Liver (tissue), 9 donors: ENCODE data around the gene MYL10. TPM values are rescaled to one million over a fixed set of nuclear protein-coding genes. Genes with fewer than 3 reads are reported as not detected.

Source experiments
- DNase-seq: peaks from one replicate; pipeline ENCODE4 v3.0.0-alpha.2; 2017; ENCODE audit warnings: low spot score
- H3K27ac ChIP-seq, 2 donors: one replicate each; pipeline ENCODE4 v1.7.0; 2013; ENCODE audit warnings: inconsistent platforms in 2 of 2, low read length in 2 of 2, control low read depth in 1 of 2, low read depth in 1 of 2, mild to moderate bottlenecking in 1 of 2
- H3K27me3 ChIP-seq, 4 donors: one replicate each; pipeline versions ENCODE4 v1.6.1 to v1.7.0; 2013; ENCODE audit warnings: low read length in 3 of 4, inconsistent platforms in 1 of 4, mild to moderate bottlenecking in 1 of 4, moderate library complexity in 1 of 4; ENCODE audit not compliant: control insufficient read depth in 4 of 4, insufficient read depth in 4 of 4
- H3K36me3 ChIP-seq, 4 donors: one replicate each; pipeline versions ENCODE4 v1.6.1 to v1.7.0; 2013; ENCODE audit warnings: low read length in 3 of 4, mild to moderate bottlenecking in 3 of 4, low read depth in 1 of 4, moderate library complexity in 1 of 4; ENCODE audit not compliant: control insufficient read depth in 4 of 4, insufficient read depth in 3 of 4
- H3K4me1 ChIP-seq, 4 donors: one replicate each; pipeline versions ENCODE4 v1.6.1 to v1.7.0; 2013; ENCODE audit warnings: low read length in 3 of 4, mild to moderate bottlenecking in 3 of 4, moderate library complexity in 1 of 4; ENCODE audit not compliant: control insufficient read depth in 4 of 4, insufficient read depth in 4 of 4
- H3K4me3 ChIP-seq, 3 donors: one replicate each; pipeline versions ENCODE4 v1.6.1 to v1.7.0; 2013; ENCODE audit warnings: low read length in 3 of 3, control low read depth in 1 of 3, low read depth in 1 of 3, mild to moderate bottlenecking in 1 of 3
- H3K9ac ChIP-seq, 2 donors: one replicate each; pipeline ENCODE4 v1.7.0; 2013; ENCODE audit warnings: low read length in 2 of 2, mild to moderate bottlenecking in 2 of 2, moderate library complexity in 2 of 2, control low read depth in 1 of 2, low read depth in 1 of 2
- H3K9me3 ChIP-seq, 4 donors: one replicate each; pipeline versions ENCODE4 v1.6.1 to v1.7.0; 2013; ENCODE audit warnings: low read length in 3 of 4; ENCODE audit not compliant: control insufficient read depth in 4 of 4
- EGR1 ChIP-seq, 2 donors: IDR thresholded peaks; 2 replicates each; pipeline ENCODE4 v1.6.1; 2016 to 2018; ENCODE audit warnings: antibody characterized with exemption in 2 of 2, low read depth in 2 of 2
- FOXA2 ChIP-seq: IDR thresholded peaks from 2 replicates; pipeline ENCODE4 v1.6.1; 2016; ENCODE audit warnings: antibody characterized with exemption
- GABPA ChIP-seq, 2 donors: IDR thresholded peaks in 1 of 2; conservative IDR thresholded peaks in 1 of 2; 2 replicates each; pipeline ENCODE4 v1.6.1; 2016; ENCODE audit warnings: antibody characterized with exemption in 2 of 2, mild to moderate bottlenecking in 1 of 2, moderate library complexity in 1 of 2
- HNF4A ChIP-seq, 2 donors: conservative IDR thresholded peaks; 2 replicates each; pipeline ENCODE4 v1.6.1; 2016; ENCODE audit warnings: antibody characterized with exemption in 2 of 2, mild to moderate bottlenecking in 2 of 2
- HNF4G ChIP-seq: IDR thresholded peaks from 2 replicates; pipeline ENCODE4 v1.6.1; 2016; ENCODE audit warnings: antibody characterized with exemption
- JUND ChIP-seq, 2 donors: IDR thresholded peaks; 2 replicates each; pipeline ENCODE4 v1.6.1; 2016; ENCODE audit warnings: antibody characterized with exemption in 2 of 2
- NR2F2 ChIP-seq: IDR thresholded peaks from 2 replicates; pipeline ENCODE4 v1.6.1; 2016; ENCODE audit warnings: antibody characterized with exemption
- RAD21 ChIP-seq, 2 donors: IDR thresholded peaks; 2 replicates each; pipeline ENCODE4 v1.6.1; 2016; ENCODE audit warnings: antibody characterized with exemption in 2 of 2, mild to moderate bottlenecking in 2 of 2
- RXRA ChIP-seq, 2 donors: IDR thresholded peaks; 2 replicates each; pipeline ENCODE4 v1.6.1; 2017 to 2018; ENCODE audit warnings: antibody characterized with exemption in 2 of 2, mild to moderate bottlenecking in 1 of 2
- SP1 ChIP-seq: IDR thresholded peaks from 2 replicates; pipeline ENCODE4 v1.6.1; 2018; ENCODE audit warnings: antibody characterized with exemption, mild to moderate bottlenecking
- TAF1 ChIP-seq: conservative IDR thresholded peaks from 2 replicates; pipeline ENCODE4 v1.6.1; 2016; ENCODE audit warnings: antibody characterized with exemption, mild to moderate bottlenecking
- YY1 ChIP-seq: IDR thresholded peaks from 2 replicates; pipeline ENCODE4 v1.6.1; 2016; ENCODE audit warnings: antibody characterized with exemption, mild to moderate bottlenecking
- WGBS: extraction: QIAGEN DNeasy Blood & Tissue Kit; methylation state at CpG from one replicate; pipeline ENCODE4 v1.1.7; 2013; 5-methylcytosine and 5-hydroxymethylcytosine counted together
- polyA plus RNA-seq, 2 donors: library from polyadenylated mRNA; stranded (reverse) in 1 of 2; unstranded in 1 of 2; fragments of 200-250 nt in 1 of 2; fragments of >200 nt in 1 of 2; fragmentation: Nextera tagmentation in 1 of 2; extraction: Ambion mirVana in 1 of 2; gene quantifications; one replicate each; pipeline versions ENCODE4 v1.2.1 to v1.2.3, GENCODE V29; 2013 to 2015
- total RNA-seq, 2 donors: library from RNA; depleted of rRNA; stranded (reverse); fragments of >200 nt; gene quantifications; one replicate each; pipeline ENCODE4 v1.2.3, GENCODE V29; 2014
- TF ChIP-seq, protein P1 (sequence below): IDR thresholded peaks from 2 replicates; pipeline ENCODE4 v1.6.1; 2016; ENCODE audit warnings: antibody characterized with exemption
- TF ChIP-seq, protein P2 (sequence below): IDR thresholded peaks from 2 replicates; pipeline ENCODE4 v1.6.1; 2016; ENCODE audit warnings: antibody characterized with exemption
- TF ChIP-seq, protein P3 (sequence below): IDR thresholded peaks from 2 replicates; pipeline ENCODE4 v1.6.1; 2016; ENCODE audit warnings: antibody characterized with exemption, mild to moderate bottlenecking
- TF ChIP-seq, protein P4 (sequence below): fragments of 150-350 bp; IDR thresholded peaks from 2 replicates; pipeline ENCODE4 v1.5.1; 2017; ENCODE audit warnings: improper control_type of control experiment, low read depth, low read length; ENCODE audit not compliant: missing input control
- donor health status: healthy.
- donor health status: healthy.
- donor health status: healthy.
- donor health status: healthy.
- donor health status: healthy.

MYL10 gene
- total and polyA plus RNA-seq, 4 donors = not detected

DNA sequence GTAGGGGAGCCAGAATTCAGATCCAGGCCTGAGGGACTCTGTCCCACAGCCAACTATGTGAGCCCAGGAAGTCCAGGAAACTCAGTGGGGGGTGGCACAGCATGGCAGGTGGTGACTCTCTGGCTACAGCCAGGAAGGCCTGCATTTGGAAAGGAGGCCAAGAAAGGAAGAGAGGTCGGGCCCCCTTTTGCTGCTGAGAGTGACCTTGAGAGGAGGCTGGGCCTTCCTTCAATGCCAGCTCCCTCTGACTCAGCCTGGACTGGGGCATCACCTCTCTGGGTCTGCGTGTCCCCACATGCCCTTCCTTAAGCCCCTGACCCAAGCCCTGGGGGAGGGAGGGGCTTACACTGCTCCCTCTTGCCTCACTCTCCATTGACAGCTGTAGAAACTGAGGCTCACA lies 6.4 kb upstream of the MYL10 start:
- Histone ChIP-seq H3K27ac (no peak overlapping the region), H3K9ac (no peak overlapping the region), H3K36me3 (no peaks in the 10 kb centered on the region), H3K4me1 (no peaks in the 10 kb centered on the region), H3K27me3 (no peaks in the 10 kb centered on the region), H3K9me3 (peaks cover 2 to 5% (median 3%) of the 10 kb centered on the region in 4 donors), H3K4me3 (no peak overlapping the region)
- TF ChIP-seq YY1 (no peak), FOXA2 (no peak), HNF4G (no peak), RXRA (IDR thresholded peaks at IDR 0.05) (no peak), JUND (IDR thresholded peaks at IDR 0.05) (no peak), HNF4A (conservative IDR thresholded peaks at IDR 0.05) (no peak), TAF1 (no peak), SP1 (no peak)
- TF ChIP-seq, protein P1, sequence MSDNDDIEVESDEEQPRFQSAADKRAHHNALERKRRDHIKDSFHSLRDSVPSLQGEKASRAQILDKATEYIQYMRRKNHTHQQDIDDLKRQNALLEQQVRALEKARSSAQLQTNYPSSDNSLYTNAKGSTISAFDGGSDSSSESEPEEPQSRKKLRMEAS = no peak
- TF ChIP-seq, protein P2, sequence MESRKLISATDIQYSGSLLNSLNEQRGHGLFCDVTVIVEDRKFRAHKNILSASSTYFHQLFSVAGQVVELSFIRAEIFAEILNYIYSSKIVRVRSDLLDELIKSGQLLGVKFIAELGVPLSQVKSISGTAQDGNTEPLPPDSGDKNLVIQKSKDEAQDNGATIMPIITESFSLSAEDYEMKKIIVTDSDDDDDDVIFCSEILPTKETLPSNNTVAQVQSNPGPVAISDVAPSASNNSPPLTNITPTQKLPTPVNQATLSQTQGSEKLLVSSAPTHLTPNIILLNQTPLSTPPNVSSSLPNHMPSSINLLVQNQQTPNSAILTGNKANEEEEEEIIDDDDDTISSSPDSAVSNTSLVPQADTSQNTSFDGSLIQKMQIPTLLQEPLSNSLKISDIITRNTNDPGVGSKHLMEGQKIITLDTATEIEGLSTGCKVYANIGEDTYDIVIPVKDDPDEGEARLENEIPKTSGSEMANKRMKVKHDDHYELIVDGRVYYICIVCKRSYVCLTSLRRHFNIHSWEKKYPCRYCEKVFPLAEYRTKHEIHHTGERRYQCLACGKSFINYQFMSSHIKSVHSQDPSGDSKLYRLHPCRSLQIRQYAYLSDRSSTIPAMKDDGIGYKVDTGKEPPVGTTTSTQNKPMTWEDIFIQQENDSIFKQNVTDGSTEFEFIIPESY = no peak
- TF ChIP-seq, protein P3, sequence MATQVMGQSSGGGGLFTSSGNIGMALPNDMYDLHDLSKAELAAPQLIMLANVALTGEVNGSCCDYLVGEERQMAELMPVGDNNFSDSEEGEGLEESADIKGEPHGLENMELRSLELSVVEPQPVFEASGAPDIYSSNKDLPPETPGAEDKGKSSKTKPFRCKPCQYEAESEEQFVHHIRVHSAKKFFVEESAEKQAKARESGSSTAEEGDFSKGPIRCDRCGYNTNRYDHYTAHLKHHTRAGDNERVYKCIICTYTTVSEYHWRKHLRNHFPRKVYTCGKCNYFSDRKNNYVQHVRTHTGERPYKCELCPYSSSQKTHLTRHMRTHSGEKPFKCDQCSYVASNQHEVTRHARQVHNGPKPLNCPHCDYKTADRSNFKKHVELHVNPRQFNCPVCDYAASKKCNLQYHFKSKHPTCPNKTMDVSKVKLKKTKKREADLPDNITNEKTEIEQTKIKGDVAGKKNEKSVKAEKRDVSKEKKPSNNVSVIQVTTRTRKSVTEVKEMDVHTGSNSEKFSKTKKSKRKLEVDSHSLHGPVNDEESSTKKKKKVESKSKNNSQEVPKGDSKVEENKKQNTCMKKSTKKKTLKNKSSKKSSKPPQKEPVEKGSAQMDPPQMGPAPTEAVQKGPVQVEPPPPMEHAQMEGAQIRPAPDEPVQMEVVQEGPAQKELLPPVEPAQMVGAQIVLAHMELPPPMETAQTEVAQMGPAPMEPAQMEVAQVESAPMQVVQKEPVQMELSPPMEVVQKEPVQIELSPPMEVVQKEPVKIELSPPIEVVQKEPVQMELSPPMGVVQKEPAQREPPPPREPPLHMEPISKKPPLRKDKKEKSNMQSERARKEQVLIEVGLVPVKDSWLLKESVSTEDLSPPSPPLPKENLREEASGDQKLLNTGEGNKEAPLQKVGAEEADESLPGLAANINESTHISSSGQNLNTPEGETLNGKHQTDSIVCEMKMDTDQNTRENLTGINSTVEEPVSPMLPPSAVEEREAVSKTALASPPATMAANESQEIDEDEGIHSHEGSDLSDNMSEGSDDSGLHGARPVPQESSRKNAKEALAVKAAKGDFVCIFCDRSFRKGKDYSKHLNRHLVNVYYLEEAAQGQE = no peak
- TF ChIP-seq, protein P4, sequence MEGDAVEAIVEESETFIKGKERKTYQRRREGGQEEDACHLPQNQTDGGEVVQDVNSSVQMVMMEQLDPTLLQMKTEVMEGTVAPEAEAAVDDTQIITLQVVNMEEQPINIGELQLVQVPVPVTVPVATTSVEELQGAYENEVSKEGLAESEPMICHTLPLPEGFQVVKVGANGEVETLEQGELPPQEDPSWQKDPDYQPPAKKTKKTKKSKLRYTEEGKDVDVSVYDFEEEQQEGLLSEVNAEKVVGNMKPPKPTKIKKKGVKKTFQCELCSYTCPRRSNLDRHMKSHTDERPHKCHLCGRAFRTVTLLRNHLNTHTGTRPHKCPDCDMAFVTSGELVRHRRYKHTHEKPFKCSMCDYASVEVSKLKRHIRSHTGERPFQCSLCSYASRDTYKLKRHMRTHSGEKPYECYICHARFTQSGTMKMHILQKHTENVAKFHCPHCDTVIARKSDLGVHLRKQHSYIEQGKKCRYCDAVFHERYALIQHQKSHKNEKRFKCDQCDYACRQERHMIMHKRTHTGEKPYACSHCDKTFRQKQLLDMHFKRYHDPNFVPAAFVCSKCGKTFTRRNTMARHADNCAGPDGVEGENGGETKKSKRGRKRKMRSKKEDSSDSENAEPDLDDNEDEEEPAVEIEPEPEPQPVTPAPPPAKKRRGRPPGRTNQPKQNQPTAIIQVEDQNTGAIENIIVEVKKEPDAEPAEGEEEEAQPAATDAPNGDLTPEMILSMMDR = no peak
- WGBS = 84% methylated on average over 2 of the region's 2 CpGs
- DNase-seq = no peak

DNA sequence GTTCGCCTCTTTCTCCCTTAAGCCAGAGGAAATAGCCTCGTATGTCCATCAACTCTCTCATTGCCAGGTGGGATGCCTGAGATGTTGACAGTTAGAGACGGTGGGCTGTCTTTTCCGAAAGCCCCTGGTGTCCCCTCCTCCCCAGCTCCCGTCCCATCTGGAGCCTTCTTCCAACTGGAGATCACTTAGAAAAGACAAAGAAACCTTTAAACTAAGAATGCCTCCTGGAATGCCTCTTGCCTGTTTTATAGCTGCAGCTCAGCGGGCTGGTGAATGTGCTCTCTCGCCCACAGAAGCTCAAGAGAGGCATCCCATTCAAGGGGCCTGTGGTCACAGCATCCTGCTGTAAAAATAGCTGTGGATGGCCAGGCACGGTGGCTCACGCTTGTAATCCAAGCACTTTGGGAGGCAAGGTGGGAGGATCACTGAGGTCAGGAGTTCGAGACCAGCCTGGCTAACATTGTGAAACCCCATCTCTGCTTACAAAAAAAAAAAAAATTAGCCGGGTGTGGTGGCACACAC lies 5.2 kb upstream of the MYL10 start:
- no peak overlapping the region for H3K9ac ChIP-seq
- no peak for DNase-seq
- 87% methylated on average over 11 of the region's 11 CpGs for WGBS

More for the DNA sequence above, 5.2 kb upstream of the MYL10 start:
- H3K4me1 ChIP-seq = no peaks in the 10 kb centered on the region
- TF ChIP-seq FOXA2 (no peak), EGR1 (IDR thresholded peaks at IDR 0.05; ENCODE audit: low read depth in 2 of 2) (no peak), YY1 (no peak), HNF4A (conservative IDR thresholded peaks at IDR 0.05) (no peak), GABPA (IDR thresholded peaks at IDR 0.05 in 1 of 2, conservative IDR thresholded peaks at IDR 0.05 in 1 of 2) (no peak), RAD21 (IDR thresholded peaks at IDR 0.05) (no peak), NR2F2 (no peak)
- TF ChIP-seq, protein P4 = no peak
- TF ChIP-seq, protein P2 = no peak
- peaks cover 2 to 5% (median 3%) of the 10 kb centered on the region in 4 donors for H3K9me3 ChIP-seq
- no peak overlapping the region for H3K27ac ChIP-seq
- H3K36me3 ChIP-seq = no peaks in the 10 kb centered on the region
- H3K4me3 ChIP-seq = no peak overlapping the region
- H3K27me3 ChIP-seq = no peaks in the 10 kb centered on the region
